HCT116 (cell line): ENCODE data around the gene HIVEP3. TPM values are rescaled to one million over a fixed set of nuclear protein-coding genes. Genes with fewer than 3 reads are reported as not detected.

Experiments used
- ATAC-seq: fragments of 200-7000 bp; cut with Tn5 transposase; 2 replicates; pipeline ENCODE4 v1.9.1; 2020; ENCODE audit warnings: mild to moderate bottlenecking, moderate library complexity
- BruUV-seq: library from RNA; stranded (reverse); fragments of 400-500 nt; replicated peaks from 2 replicates; lab custom pipeline; 2021; lab: Mats Ljungman, UMichigan
- CTCF ChIA-PET: fragments of 300-600 bp; sonication (Branson Sonifier 250); formaldehyde crosslinking; loops from one replicate; lab custom pipeline; 2021; ENCODE audit warnings: antibody characterized with exemption; lab: Charles Lee
- POLR2A ChIA-PET: fragments of 300-600, 350-600 bp; sonication (Branson Sonifier 250); formaldehyde crosslinking; loops from one replicate; lab custom pipeline; 2021; ENCODE audit warnings: antibody characterized with exemption; lab: Charles Lee
- RAD21 ChIA-PET, 2 experiments: fragments of 300-600 bp; sonication (Branson Sonifier 250); formaldehyde crosslinking; loops; one replicate each; lab custom pipeline; 2023; ENCODE audit warnings: low total read pairs in 2 of 2; ENCODE audit not compliant: uncharacterized antibody in 2 of 2, unreplicated experiment in 2 of 2, low non-redundant PET in 1 of 2; lab: Charles Lee
- DNase-seq: peaks from one replicate; pipeline ENCODE4 v3.0.0-alpha.2; 2010; ENCODE audit warnings: low read depth, low spot score
- H2AFZ ChIP-seq: fragments of 200-600 bp; shearing (Covaris generic), sonication (generic); 2 replicates; pipeline ENCODE4 v1.6.1; 2017; ENCODE audit warnings: low read depth, mixed run types, mixed read lengths, antibody characterized with exemption, low read length; ENCODE audit not compliant: poor library complexity, severe bottlenecking
- H3K27ac ChIP-seq: 2 replicates; pipeline ENCODE4 v1.5.1; 2012; ENCODE audit warnings: low read depth, low read length
- H3K27me3 ChIP-seq: fragments of 200-600 bp; sonication (generic); 2 replicates; pipeline ENCODE4 v1.6.1; 2016; ENCODE audit warnings: mixed run types, low read length, mixed read lengths; ENCODE audit not compliant: insufficient read depth
- H3K36me3 ChIP-seq, 2 experiments: fragments of 200-500 bp in 1 of 2; fragments of 200-600 bp in 1 of 2; sonication (Bioruptor generic) in 1 of 2; sonication (generic) in 1 of 2; 2 replicates each; pipeline versions ENCODE4 v1.5.1 to v1.6.1; 2014 to 2016; ENCODE audit warnings: low read length in 2 of 2, inconsistent platforms in 1 of 2, mixed read lengths in 1 of 2, mixed run types in 1 of 2; ENCODE audit not compliant: insufficient read depth in 2 of 2, control insufficient read depth in 1 of 2
- H3K4me1 ChIP-seq, 2 experiments: fragments of 200-600 bp in 1 of 2; sonication (generic) in 1 of 2; 2 replicates each; pipeline versions ENCODE4 v1.5.1 to v1.6.1; 2012 to 2017; ENCODE audit warnings: low read length in 2 of 2, inconsistent platforms in 1 of 2, mild to moderate bottlenecking in 1 of 2, mixed read lengths in 1 of 2, mixed run types in 1 of 2, moderate library complexity in 1 of 2; ENCODE audit not compliant: insufficient read depth in 2 of 2, control insufficient read depth in 1 of 2
- H3K4me2 ChIP-seq: fragments of 200-600 bp; sonication (generic); 2 replicates; pipeline ENCODE4 v1.6.1; 2017; ENCODE audit warnings: mixed run types, low read length, mixed read lengths
- H3K4me3 ChIP-seq, 2 experiments: fragments of 200-600 bp in 1 of 2; sonication (generic) in 1 of 2; replicated peaks in 1 of 2; 2 replicates each; pipeline ENCODE4 v1.5.1; 2011 to 2016; ENCODE audit warnings: low read length in 2 of 2, control low read depth in 1 of 2, low read depth in 1 of 2, mild to moderate bottlenecking in 1 of 2, mixed read lengths in 1 of 2, mixed run types in 1 of 2
- H3K79me2 ChIP-seq: fragments of 200-600 bp; sonication (generic); 2 replicates; pipeline ENCODE4 v1.6.1; 2017; ENCODE audit warnings: mild to moderate bottlenecking, mixed run types, low read length, moderate library complexity, mixed read lengths; ENCODE audit not compliant: insufficient read depth
- H3K9ac ChIP-seq: fragments of 200-600 bp; sonication (generic); 2 replicates; pipeline ENCODE4 v1.6.1; 2016; ENCODE audit warnings: low read length, mixed read lengths
- H3K9me2 ChIP-seq: fragments of 200-600 bp; sonication (generic), shearing (Covaris generic); 2 replicates; pipeline ENCODE4 v1.6.1; 2017; ENCODE audit warnings: mixed run types, mild to moderate bottlenecking, moderate library complexity; ENCODE audit not compliant: insufficient read depth
- H3K9me3 ChIP-seq, 2 experiments: fragments of 200-500 bp in 1 of 2; fragments of 200-600 bp in 1 of 2; sonication (Bioruptor generic) in 1 of 2; sonication (generic) in 1 of 2; 2 replicates each; pipeline ENCODE4 v1.6.1; 2014 to 2017; ENCODE audit warnings: low read length in 2 of 2, mixed read lengths in 2 of 2, inconsistent platforms in 1 of 2, low read depth in 1 of 2, mild to moderate bottlenecking in 1 of 2, mixed run types in 1 of 2, moderate library complexity in 1 of 2; ENCODE audit not compliant: control insufficient read depth in 1 of 2, insufficient read depth in 1 of 2
- H4K20me1 ChIP-seq: fragments of 200-600 bp; sonication (generic), shearing (Covaris generic); 2 replicates; pipeline ENCODE4 v1.6.1; 2017; ENCODE audit warnings: mixed run types, mild to moderate bottlenecking, moderate library complexity; ENCODE audit not compliant: insufficient read depth
- EGR1 ChIP-seq: IDR thresholded peaks from 2 replicates; pipeline ENCODE4 v1.6.1; 2012; ENCODE audit warnings: low read depth
- SIN3A ChIP-seq: IDR thresholded peaks from 2 replicates; pipeline ENCODE4 v1.6.1; 2012; ENCODE audit warnings: low read depth
- SP1 ChIP-seq: IDR thresholded peaks from 2 replicates; pipeline ENCODE4 v1.6.1; 2012; ENCODE audit warnings: low read depth
- intact Hi-C: fragments of 100-400 bp; cut with micrococcal nuclease; formaldehyde crosslinking; loops from 2 replicates; pipeline ENCODE4 v1.10.0; 2022
- total RNA-seq: library from RNA; stranded (reverse); gene quantifications from one replicate; pipeline ENCODE4 v1.2.1, GENCODE V29; 2021; ENCODE audit not compliant: unreplicated experiment
- TF ChIP-seq, protein P1 (sequence below): IDR thresholded peaks from 2 replicates; pipeline ENCODE4 v1.6.1; 2012; ENCODE audit warnings: low read depth
- TF ChIP-seq, protein P2 (sequence below): IDR thresholded peaks from 2 replicates; pipeline ENCODE4 v1.6.1; 2012

HIVEP3 gene
- total RNA-seq, 1 experiment from 2014 or later: 7.1 TPM

- RAD21 ChIA-PET: no interaction called here
- intact Hi-C loops: loop anchor here (5.0 kb wide), 1 partner anchor 227 kb away; no protein-coding TSS in a partner anchor
- ATAC-seq: no peak
Observed at GRCh38 chr1:41810446-41810845, 108.3 kb downstream of the HIVEP3 start.

More at GRCh38 chr1:41810446-41810845, 108.3 kb downstream of the HIVEP3 start:
- no peaks in the 10 kb centered on the region for H3K79me2 ChIP-seq
- H3K9me2 ChIP-seq: no peaks in the 10 kb centered on the region
- H3K36me3 ChIP-seq: no peaks in the 10 kb centered on the region
- no peak overlapping the region for H3K9ac ChIP-seq
- no peak overlapping the region for H3K27ac ChIP-seq
- TF ChIP-seq, protein P1, sequence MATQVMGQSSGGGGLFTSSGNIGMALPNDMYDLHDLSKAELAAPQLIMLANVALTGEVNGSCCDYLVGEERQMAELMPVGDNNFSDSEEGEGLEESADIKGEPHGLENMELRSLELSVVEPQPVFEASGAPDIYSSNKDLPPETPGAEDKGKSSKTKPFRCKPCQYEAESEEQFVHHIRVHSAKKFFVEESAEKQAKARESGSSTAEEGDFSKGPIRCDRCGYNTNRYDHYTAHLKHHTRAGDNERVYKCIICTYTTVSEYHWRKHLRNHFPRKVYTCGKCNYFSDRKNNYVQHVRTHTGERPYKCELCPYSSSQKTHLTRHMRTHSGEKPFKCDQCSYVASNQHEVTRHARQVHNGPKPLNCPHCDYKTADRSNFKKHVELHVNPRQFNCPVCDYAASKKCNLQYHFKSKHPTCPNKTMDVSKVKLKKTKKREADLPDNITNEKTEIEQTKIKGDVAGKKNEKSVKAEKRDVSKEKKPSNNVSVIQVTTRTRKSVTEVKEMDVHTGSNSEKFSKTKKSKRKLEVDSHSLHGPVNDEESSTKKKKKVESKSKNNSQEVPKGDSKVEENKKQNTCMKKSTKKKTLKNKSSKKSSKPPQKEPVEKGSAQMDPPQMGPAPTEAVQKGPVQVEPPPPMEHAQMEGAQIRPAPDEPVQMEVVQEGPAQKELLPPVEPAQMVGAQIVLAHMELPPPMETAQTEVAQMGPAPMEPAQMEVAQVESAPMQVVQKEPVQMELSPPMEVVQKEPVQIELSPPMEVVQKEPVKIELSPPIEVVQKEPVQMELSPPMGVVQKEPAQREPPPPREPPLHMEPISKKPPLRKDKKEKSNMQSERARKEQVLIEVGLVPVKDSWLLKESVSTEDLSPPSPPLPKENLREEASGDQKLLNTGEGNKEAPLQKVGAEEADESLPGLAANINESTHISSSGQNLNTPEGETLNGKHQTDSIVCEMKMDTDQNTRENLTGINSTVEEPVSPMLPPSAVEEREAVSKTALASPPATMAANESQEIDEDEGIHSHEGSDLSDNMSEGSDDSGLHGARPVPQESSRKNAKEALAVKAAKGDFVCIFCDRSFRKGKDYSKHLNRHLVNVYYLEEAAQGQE: peak; percentile 90
- TF ChIP-seq SP1 (no peak), SIN3A (no peak), EGR1 (no peak)
- TF ChIP-seq, protein P2, sequence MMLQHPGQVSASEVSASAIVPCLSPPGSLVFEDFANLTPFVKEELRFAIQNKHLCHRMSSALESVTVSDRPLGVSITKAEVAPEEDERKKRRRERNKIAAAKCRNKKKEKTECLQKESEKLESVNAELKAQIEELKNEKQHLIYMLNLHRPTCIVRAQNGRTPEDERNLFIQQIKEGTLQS: no peak
- TF ChIP-seq, all 23 proteins: peak for 1
- H3K4me2 ChIP-seq: no peak overlapping the region
- H3K27me3 ChIP-seq: no peaks in the 10 kb centered on the region
- no peak overlapping the region for H3K4me3 ChIP-seq
- H4K20me1 ChIP-seq: no peaks in the 10 kb centered on the region
- no peaks in the 10 kb centered on the region for H3K9me3 ChIP-seq
- POLR2A ChIA-PET: no interaction called here
- CTCF ChIA-PET: no interaction called here
- no peak overlapping the region for H2AFZ ChIP-seq
- DNase-seq: no peak
- BruUV-seq: no TSS peak
- H3K4me1 ChIP-seq: peaks cover 10 to 27% of the 10 kb centered on the region in 2 experiments; a peak in 3 of 4 replicates
